HepG2 (cell line): ENCODE results near the gene RACGAP1. TPM values are rescaled to one million over a fixed set of nuclear protein-coding genes. Genes with fewer than 3 reads are reported as not detected.

Experiments used
- ATAC-seq: fragments of 200-7000 bp; cut with Tn5 transposase; 3 replicates; pipeline ENCODE4 v1.9.1; 2020; ENCODE audit warnings: mild to moderate bottlenecking, moderate library complexity
- BruUV-seq: library from RNA; stranded (reverse); fragments of 400-500 nt; replicated peaks from 2 replicates; lab custom pipeline; 2021; lab: Mats Ljungman, UMichigan
- CTCF ChIA-PET: fragments of 300-600 bp; formaldehyde crosslinking; extraction: SDS; loops from one replicate; lab custom pipeline; 2021; ENCODE audit warnings: low total read pairs, inconsistent platforms, low intra/inter-chr PET ratio; lab: Yijun Ruan, JAX
- POLR2A ChIA-PET: fragments of 350-600 bp; sonication (Branson Sonifier 250); formaldehyde crosslinking; loops from one replicate; lab custom pipeline; 2020; ENCODE audit warnings: antibody characterized with exemption, inconsistent platforms; lab: Yijun Ruan, JAX
- DNase-seq: peaks from one replicate; pipeline ENCODE4 v3.0.0-alpha.2; 2015; ENCODE audit warnings: low spot score
- FAIRE-seq: peaks from 3 replicates; lab custom pipeline; 2011; peaks lifted over from hg19 to GRCh38; lab: Jason Lieb, UNC
- H2AFZ ChIP-seq: one replicate; pipeline ENCODE4 v1.6.1; 2011; ENCODE audit warnings: low read length, inconsistent platforms
- H3K27ac ChIP-seq: fragments of 300-600 bp; 3 replicates; pipeline ENCODE4 v1.8.0; 2011; ENCODE audit warnings: mixed run types, mild to moderate bottlenecking, mixed read lengths, low read length, inconsistent platforms; ENCODE audit not compliant: insufficient read depth; ENCODE audit errors: extremely low read length
- H3K27me3 ChIP-seq, 2 experiments: fragments of 200-600 bp in 1 of 2; 2 replicates in 1 of 2; 3 replicates in 1 of 2; pipeline versions ENCODE4 v1.6.0 to v1.8.0; 2011; ENCODE audit warnings: low read length in 2 of 2, mild to moderate bottlenecking in 2 of 2, moderate library complexity in 2 of 2, inconsistent platforms in 1 of 2; ENCODE audit not compliant: insufficient read depth in 2 of 2, control insufficient read depth in 1 of 2
- H3K36me3 ChIP-seq, 2 experiments: fragments of 200-600 bp in 1 of 2; replicated peaks in 1 of 2; 2 replicates in 1 of 2; 3 replicates in 1 of 2; pipeline versions ENCODE4 v1.5.1 to v1.8.0; 2011; ENCODE audit warnings: low read length in 2 of 2, inconsistent platforms in 1 of 2; ENCODE audit not compliant: insufficient read depth in 2 of 2, control insufficient read depth in 1 of 2
- H3K4me1 ChIP-seq: 2 replicates; pipeline ENCODE4 v1.5.1; 2012; ENCODE audit warnings: low read length, inconsistent platforms; ENCODE audit not compliant: insufficient read depth
- H3K4me2 ChIP-seq: 2 replicates; pipeline ENCODE4 v1.6.0; 2011; ENCODE audit warnings: low read depth, low read length, inconsistent platforms
- H3K4me3 ChIP-seq, 3 experiments: fragments of 200-600 bp in 1 of 3; sonication (generic), shearing (Covaris generic) in 1 of 3; replicated peaks in 1 of 3; 2 replicates each; pipeline ENCODE4 v1.5.1; 2011 to 2016; ENCODE audit warnings: low read length in 3 of 3, inconsistent platforms in 2 of 3, low read depth in 2 of 3, mild to moderate bottlenecking in 2 of 3, control low read depth in 1 of 3, mixed read lengths in 1 of 3; ENCODE audit not compliant: insufficient read depth in 1 of 3
- H3K79me2 ChIP-seq: one replicate; pipeline ENCODE4 v1.6.1; 2011; ENCODE audit warnings: low read length, inconsistent platforms; ENCODE audit not compliant: insufficient read depth
- H3K9ac ChIP-seq: 2 replicates; pipeline ENCODE4 v1.6.0; 2011; ENCODE audit warnings: mild to moderate bottlenecking, low read depth, low read length, inconsistent platforms; ENCODE audit not compliant: insufficient read depth
- H3K9me3 ChIP-seq: 2 replicates; pipeline ENCODE4 v1.5.1; 2012; ENCODE audit warnings: mild to moderate bottlenecking, low read length
- H4K20me1 ChIP-seq: 2 replicates; pipeline ENCODE4 v1.6.0; 2011; ENCODE audit warnings: inconsistent platforms, mild to moderate bottlenecking, low read length, moderate library complexity; ENCODE audit not compliant: insufficient read depth
- GTF2F1 ChIP-seq: fragments of 150-350 bp; IDR thresholded peaks from 2 replicates; pipeline ENCODE4 v1.6.1; 2014; ENCODE audit warnings: low read length
- REXO4 ChIP-seq: sonication (generic); formaldehyde crosslinking; IDR thresholded peaks from 2 replicates; pipeline ENCODE4 v1.8.0; 2022; ENCODE audit warnings: missing genetic modification reagents, mild to moderate bottlenecking, borderline replicate concordance
- STAG1 ChIP-seq: sonication (generic); formaldehyde crosslinking; IDR thresholded peaks from 2 replicates; pipeline ENCODE4 v1.4.0; 2020; ENCODE audit warnings: missing genetic modification reagents
- YY1 ChIP-seq: IDR thresholded peaks from 2 replicates; pipeline ENCODE4 v1.6.1; 2011; ENCODE audit warnings: low read length, low read depth, moderate library complexity, mild to moderate bottlenecking; ENCODE audit not compliant: insufficient read depth, insufficient replicate concordance
- ZBTB3 ChIP-seq: sonication (generic); formaldehyde crosslinking; IDR thresholded peaks from 2 replicates; pipeline ENCODE4 v1.4.0; 2020; ENCODE audit warnings: low read depth, mild to moderate bottlenecking, moderate library complexity, missing genetic modification reagents, borderline replicate concordance
- ZBTB7A ChIP-seq: sonication (generic); formaldehyde crosslinking; IDR thresholded peaks from 2 replicates; pipeline ENCODE4 v1.8.0; 2022; ENCODE audit warnings: mild to moderate bottlenecking, missing genetic modification reagents
- ZNF207 ChIP-seq: fragments of 450-650 bp; IDR thresholded peaks from 2 replicates; pipeline ENCODE4 v1.6.1; 2016; ENCODE audit warnings: antibody characterized with exemption, borderline replicate concordance
- ZNF33A ChIP-seq: sonication (generic); formaldehyde crosslinking; IDR thresholded peaks from 2 replicates; pipeline ENCODE4 v1.5.1; 2020; ENCODE audit warnings: missing genetic modification reagents, mild to moderate bottlenecking, moderate library complexity, borderline replicate concordance
- ZNF501 ChIP-seq: sonication (generic); formaldehyde crosslinking; IDR thresholded peaks from 2 replicates; pipeline ENCODE4 v1.5.1; 2020; ENCODE audit warnings: mild to moderate bottlenecking, moderate library complexity, missing genetic modification reagents
- ZNF660 ChIP-seq: sonication (generic); formaldehyde crosslinking; IDR thresholded peaks from 2 replicates; pipeline ENCODE4 v1.5.1; 2020; ENCODE audit warnings: mild to moderate bottlenecking, low read depth, missing genetic modification reagents, borderline replicate concordance
- ZSCAN12 ChIP-seq: sonication (generic); formaldehyde crosslinking; IDR thresholded peaks from 2 replicates; pipeline ENCODE4 v1.9.0; 2021; ENCODE audit warnings: mild to moderate bottlenecking, missing genetic modification reagents
- WGBS: methylation state at CpG from one replicate; pipeline ENCODE4 v1.1.6; 2017; ENCODE audit warnings: low lambda C conversion rate; 5-methylcytosine and 5-hydroxymethylcytosine counted together
- in situ Hi-C: cut with HindIII; loops from 2 replicates; pipeline ENCODE4 v1.10.0; 2017; ENCODE audit warnings: low pct_unique_long_range_greater_than_20kb; ENCODE audit not compliant: extremely low pct_ligation_motif_present
- intact Hi-C: fragments of 100-400 bp; cut with micrococcal nuclease; formaldehyde crosslinking; loops from one replicate; pipeline ENCODE4 v1.10.0; 2022; ENCODE audit not compliant: unreplicated experiment
- polyA plus RNA-seq, 8 experiments: library from polyadenylated mRNA; depleted of rRNA in 3 of 8; stranded (reverse) in 7 of 8; unstranded in 1 of 8; fragments of >200 nt; fragmentation: Illumina TruSeq in 4 of 8; extraction: Trizol in 4 of 8; gene quantifications; 2 replicates each; pipeline versions ENCODE4 v1.2.1 to v1.2.3, GENCODE V29; 2011 to 2016; ENCODE audit warnings: low read depth in 4 of 8, missing spikeins in 1 of 8, mixed read lengths in 1 of 8; ENCODE audit not compliant: insufficient read depth in 1 of 8
- total RNA-seq, 5 experiments: library from RNA; depleted of rRNA; stranded (reverse); fragments of >200 nt; fragmentation: Illumina TruSeq; extraction: Trizol; gene quantifications; 2 replicates each; pipeline ENCODE4 v1.2.3, GENCODE V29; 2016; ENCODE audit warnings: low read depth in 1 of 5
- TF ChIP-seq, protein P1 (sequence below): sonication (generic); formaldehyde crosslinking; conservative IDR thresholded peaks from 2 replicates; pipeline ENCODE4 v1.5.0; 2020; ENCODE audit warnings: missing genetic modification reagents
- TF ChIP-seq, protein P2 (sequence below): sonication (generic); formaldehyde crosslinking; IDR thresholded peaks from 2 replicates; pipeline ENCODE4 v1.5.1; 2020; ENCODE audit warnings: missing genetic modification reagents, mild to moderate bottlenecking, borderline replicate concordance

RACGAP1 gene
- total and polyA plus RNA-seq, 2 of the 13 experiments (the other 11 are each of a cell fraction or from before 2014, with no cell fraction given): 16.7 to 57.9 TPM

DNA sequence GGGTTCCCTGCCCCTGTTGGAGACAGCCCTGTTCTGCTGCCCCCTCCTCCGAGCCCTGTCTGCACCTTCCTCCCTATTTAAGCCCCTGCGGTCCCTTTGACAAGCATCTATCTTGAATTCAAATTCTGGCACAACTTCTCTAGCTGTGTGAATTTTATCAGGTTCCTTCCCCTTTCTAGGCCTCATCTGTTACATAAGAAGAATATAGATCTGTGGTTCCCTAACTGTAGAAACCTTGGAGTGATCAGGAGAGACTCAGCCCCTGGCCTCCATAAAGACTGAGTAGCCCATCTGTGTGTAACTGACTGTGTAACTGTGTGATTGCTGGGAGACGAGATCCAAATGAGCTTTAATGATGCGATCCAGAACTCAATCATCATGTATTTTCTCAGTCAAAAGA is 13.0 kb upstream of the RACGAP1 start (continued):
- TF ChIP-seq REXO4 (CRISPR knock-in tag) (no peak), ZSCAN12 (CRISPR knock-in tag) (no peak), ZNF33A (CRISPR knock-in tag) (no peak)

DNA sequence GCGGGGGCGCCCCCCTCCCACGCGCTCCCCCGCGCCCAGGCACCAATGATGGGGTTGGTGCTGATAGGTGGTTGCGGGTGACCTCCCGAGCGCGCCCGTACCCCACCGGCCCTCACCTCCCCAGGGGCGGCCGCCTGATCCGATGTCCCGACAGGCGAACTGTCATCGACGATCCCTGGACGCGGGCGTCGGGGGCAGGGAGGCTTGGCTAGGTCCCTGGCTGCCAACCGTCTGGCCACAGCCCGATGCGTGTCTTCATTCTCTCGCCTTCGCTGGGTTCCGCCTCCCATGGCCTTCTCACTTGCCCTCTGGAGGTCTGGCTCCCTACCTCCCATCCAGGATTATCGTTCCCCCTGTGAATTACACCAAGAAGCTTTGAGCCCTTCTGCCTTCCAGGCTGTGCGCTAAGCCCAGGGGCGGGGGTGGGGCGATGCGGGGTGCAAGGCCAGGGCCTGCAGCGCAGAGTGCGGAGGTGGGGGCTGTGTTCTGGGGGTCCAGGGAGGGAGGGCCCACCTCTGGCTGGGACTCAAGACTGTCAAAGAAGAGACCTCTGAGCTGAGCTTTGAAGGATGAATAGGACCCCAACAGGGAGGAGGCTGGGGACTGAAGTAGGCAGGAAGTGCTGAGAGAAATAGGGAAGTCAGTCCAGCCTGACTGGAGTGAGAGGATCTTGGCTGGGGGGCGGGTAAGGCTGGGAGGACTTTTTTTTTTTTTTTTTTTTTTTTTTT is 7.7 kb upstream of the RACGAP1 start:
- TF ChIP-seq ZBTB3 (CRISPR knock-in tag) (no peak), STAG1 (CRISPR knock-in tag) (no peak), ZNF207 (no peak), ZNF660 (no peak), GTF2F1 (no peak), YY1 (no peak), ZNF501 (no peak), ZBTB7A (CRISPR knock-in tag) (no peak)
- TF ChIP-seq, protein P1, sequence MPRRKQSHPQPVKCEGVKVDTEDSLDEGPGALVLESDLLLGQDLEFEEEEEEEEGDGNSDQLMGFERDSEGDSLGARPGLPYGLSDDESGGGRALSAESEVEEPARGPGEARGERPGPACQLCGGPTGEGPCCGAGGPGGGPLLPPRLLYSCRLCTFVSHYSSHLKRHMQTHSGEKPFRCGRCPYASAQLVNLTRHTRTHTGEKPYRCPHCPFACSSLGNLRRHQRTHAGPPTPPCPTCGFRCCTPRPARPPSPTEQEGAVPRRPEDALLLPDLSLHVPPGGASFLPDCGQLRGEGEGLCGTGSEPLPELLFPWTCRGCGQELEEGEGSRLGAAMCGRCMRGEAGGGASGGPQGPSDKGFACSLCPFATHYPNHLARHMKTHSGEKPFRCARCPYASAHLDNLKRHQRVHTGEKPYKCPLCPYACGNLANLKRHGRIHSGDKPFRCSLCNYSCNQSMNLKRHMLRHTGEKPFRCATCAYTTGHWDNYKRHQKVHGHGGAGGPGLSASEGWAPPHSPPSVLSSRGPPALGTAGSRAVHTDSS (CRISPR knock-in tag): no peak
- TF ChIP-seq, protein P2, sequence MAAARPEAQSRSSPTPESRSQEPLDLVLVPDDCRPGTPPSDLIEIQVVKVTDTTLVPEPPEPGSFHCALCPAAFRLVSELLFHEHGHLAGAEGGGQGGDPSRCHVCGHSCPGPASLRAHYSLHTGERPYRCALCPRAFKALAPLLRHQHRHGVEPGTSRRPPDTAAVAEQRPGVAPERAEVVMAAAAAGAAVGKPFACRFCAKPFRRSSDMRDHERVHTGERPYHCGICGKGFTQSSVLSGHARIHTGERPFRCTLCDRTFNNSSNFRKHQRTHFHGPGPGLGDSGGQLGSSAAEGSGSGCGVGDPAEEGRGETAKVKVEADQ (CRISPR knock-in tag): no peak
- TF ChIP-seq, all 625 proteins: peak for 0
- Histone ChIP-seq H3K27ac (no peak overlapping the region), H3K36me3 (no peaks in the 10 kb centered on the region), H3K4me1 (peaks cover 28% of the 10 kb centered on the region), H3K27me3 (peaks cover under 1 to 1% of the 10 kb centered on the region in 2 experiments; a peak in 2 of 5 replicates), H2AFZ (no peak overlapping the region), H4K20me1 (no peaks in the 10 kb centered on the region), H3K4me2 (no peak overlapping the region), H3K79me2 (no peaks in the 10 kb centered on the region), H3K9ac (no peak overlapping the region), H3K9me3 (no peaks in the 10 kb centered on the region), H3K4me3 (no peak overlapping the region)
- no peak for ATAC-seq
- WGBS: 87% methylated on average over 37 of the region's 37 CpGs
- FAIRE-seq: no peak
- CTCF ChIA-PET: no interaction called here
- in situ Hi-C loops (no loop called here), intact Hi-C loops (no loop called here)
- DNase-seq: no peak
- POLR2A ChIA-PET: interaction anchor here (0.8 kb wide), 1 partner anchor 69 kb away, joined by 3 read pairs; no protein-coding TSS in a partner anchor
- BruUV-seq: no TSS peak
